HepG2 (cell line): ENCODE data around the gene PPP2R1B. TPM values are rescaled to one million over a fixed set of nuclear protein-coding genes. Genes with fewer than 3 reads are reported as not detected.

Source experiments
- AGO2 ChIP-seq: fragments of 200-400 bp; formaldehyde crosslinking; optimal IDR thresholded peaks from 2 replicates; pipeline ENCODE3; 2017; ENCODE audit warnings: mild to moderate bottlenecking, low read depth, low read length, moderate library complexity
- HHEX ChIP-seq: IDR thresholded peaks from 2 replicates; pipeline ENCODE4 v1.6.1; 2016; ENCODE audit warnings: control low read depth
- HNRNPLL ChIP-seq: fragments of 200-400 bp; formaldehyde crosslinking; IDR thresholded peaks from 2 replicates; pipeline ENCODE4 v1.6.1; 2017; ENCODE audit warnings: mild to moderate bottlenecking, low read depth, low read length; ENCODE audit not compliant: poor library complexity, severe bottlenecking
- HOXA5 ChIP-seq: sonication (generic); formaldehyde crosslinking; IDR thresholded peaks from 2 replicates; pipeline ENCODE4 v1.4.0; 2020; ENCODE audit warnings: missing genetic modification reagents
- KMT2A ChIP-seq: sonication (generic); formaldehyde crosslinking; IDR thresholded peaks from 2 replicates; pipeline ENCODE4 v1.4.0; 2020; ENCODE audit warnings: missing genetic modification reagents
- NPAS2 ChIP-seq: sonication (generic); formaldehyde crosslinking; IDR thresholded peaks from 2 replicates; pipeline ENCODE4 v1.8.0; 2022; ENCODE audit warnings: mild to moderate bottlenecking, missing genetic modification reagents, borderline replicate concordance
- NR2C2 ChIP-seq: sonication (generic); formaldehyde crosslinking; IDR thresholded peaks from 2 replicates; pipeline ENCODE4 v1.4.0; 2020; ENCODE audit warnings: missing genetic modification reagents, mild to moderate bottlenecking, moderate library complexity, borderline replicate concordance
- REST ChIP-seq, 2 experiments: IDR thresholded peaks; 2 replicates each; pipeline ENCODE4 v1.6.1; 2011 to 2012; ENCODE audit warnings: low read length in 2 of 2, borderline replicate concordance in 1 of 2, low read depth in 1 of 2, mild to moderate bottlenecking in 1 of 2, moderate library complexity in 1 of 2
- RFX5 ChIP-seq: IDR thresholded peaks from 2 replicates; pipeline ENCODE4 v1.6.1; 2011; ENCODE audit warnings: low read depth, low read length, improper control_type of control experiment
- SMYD3 ChIP-seq: sonication (generic); formaldehyde crosslinking; IDR thresholded peaks from 2 replicates; pipeline ENCODE4 v1.8.1; 2023; ENCODE audit warnings: mild to moderate bottlenecking, missing genetic modification reagents
- SNRNP70 ChIP-seq: fragments of 200-400 bp; formaldehyde crosslinking; IDR thresholded peaks from 2 replicates; pipeline ENCODE4 v1.6.1; 2017; ENCODE audit warnings: mild to moderate bottlenecking, low read depth, low read length, moderate library complexity
- TBP ChIP-seq: sonication (generic); formaldehyde crosslinking; IDR thresholded peaks from 2 replicates; pipeline ENCODE4 v1.5.0; 2020; ENCODE audit warnings: missing genetic modification reagents
- ZMAT3 ChIP-seq: sonication (generic); formaldehyde crosslinking; conservative IDR thresholded peaks from 2 replicates; pipeline ENCODE4 v1.7.0; 2021; ENCODE audit warnings: missing genetic modification reagents
- ZNF10 ChIP-seq: sonication (generic); formaldehyde crosslinking; IDR thresholded peaks from 2 replicates; pipeline ENCODE4 v1.4.0; 2020; ENCODE audit warnings: mild to moderate bottlenecking, low read depth, missing genetic modification reagents, borderline replicate concordance
- ZNF326 ChIP-seq: sonication (generic); formaldehyde crosslinking; IDR thresholded peaks from 2 replicates; pipeline ENCODE4 v1.4.0; 2020; ENCODE audit warnings: missing genetic modification reagents, borderline replicate concordance
- ZNF431 ChIP-seq: sonication (generic); formaldehyde crosslinking; IDR thresholded peaks from 2 replicates; pipeline ENCODE4 v1.9.0; 2022; ENCODE audit warnings: missing genetic modification reagents, low read depth, mild to moderate bottlenecking, borderline replicate concordance
- ZNF468 ChIP-seq: sonication (generic); formaldehyde crosslinking; IDR thresholded peaks from 2 replicates; pipeline ENCODE4 v1.8.0; 2022; ENCODE audit warnings: mild to moderate bottlenecking, moderate library complexity, missing genetic modification reagents
- ZNF569 ChIP-seq: sonication (generic); formaldehyde crosslinking; IDR thresholded peaks from 2 replicates; pipeline ENCODE4 v1.5.0; 2020; ENCODE audit warnings: mild to moderate bottlenecking, missing genetic modification reagents, moderate library complexity, borderline replicate concordance
- ZNF850 ChIP-seq: sonication (generic); formaldehyde crosslinking; conservative IDR thresholded peaks from 2 replicates; pipeline ENCODE4 v1.9.0; 2021; ENCODE audit warnings: mild to moderate bottlenecking, missing genetic modification reagents
- polyA plus RNA-seq, 8 experiments: library from polyadenylated mRNA; depleted of rRNA in 3 of 8; stranded (reverse) in 7 of 8; unstranded in 1 of 8; fragments of >200 nt; fragmentation: Illumina TruSeq in 4 of 8; extraction: Trizol in 4 of 8; gene quantifications; 2 replicates each; pipeline versions ENCODE4 v1.2.1 to v1.2.3, GENCODE V29; 2011 to 2016; ENCODE audit warnings: low read depth in 4 of 8, missing spikeins in 1 of 8, mixed read lengths in 1 of 8; ENCODE audit not compliant: insufficient read depth in 1 of 8
- total RNA-seq, 5 experiments: library from RNA; depleted of rRNA; stranded (reverse); fragments of >200 nt; fragmentation: Illumina TruSeq; extraction: Trizol; gene quantifications; 2 replicates each; pipeline ENCODE4 v1.2.3, GENCODE V29; 2016; ENCODE audit warnings: low read depth in 1 of 5
- TF ChIP-seq, protein P1 (sequence below): sonication (generic); formaldehyde crosslinking; IDR thresholded peaks from 2 replicates; pipeline ENCODE4 v1.4.0; 2020; ENCODE audit warnings: missing genetic modification reagents
- TF ChIP-seq, protein P2 (sequence below): sonication (generic); formaldehyde crosslinking; IDR thresholded peaks from 2 replicates; pipeline ENCODE4 v1.4.0; 2020; ENCODE audit warnings: low read depth, mild to moderate bottlenecking, missing genetic modification reagents
- TF ChIP-seq, protein P3 (sequence below): sonication (generic); formaldehyde crosslinking; IDR thresholded peaks from 2 replicates; pipeline ENCODE4 v1.8.1; 2023; ENCODE audit warnings: mild to moderate bottlenecking, missing genetic modification reagents

The PPP2R1B gene
- total and polyA plus RNA-seq, 2 of the 13 experiments (the other 11 are each of a cell fraction or from before 2014, with no cell fraction given), result 22.1 to 56.8 TPM

- TF ChIP-seq NPAS2 (CRISPR knock-in tag) (no peak), ZMAT3 (CRISPR knock-in tag) (0 out of 2 replicates have a peak, but pooled peaks have one; percentile 53), AGO2 (peak; percentile 90), KMT2A (CRISPR knock-in tag) (peak; percentile 75; the same call in 1 of the 2 replicates), HHEX (no peak), HNRNPLL (peak; percentile 18), REST (IDR thresholded peaks at IDR 0.05; ENCODE audit: borderline replicate concordance in 1 of 2, low read depth in 1 of 2, low read length in 2 of 2) (0 out of 4 replicates have a peak, but pooled peaks of 1 of the 2 experiments have one; percentile 19), ZNF569 (no peak), ZNF850 (CRISPR knock-in tag) (0 out of 2 replicates have a peak, but pooled peaks have one; percentile 5), ZNF10 (CRISPR knock-in tag) (no peak), RFX5 (no peak), ZNF468 (no peak), SNRNP70 (no peak), NR2C2 (CRISPR knock-in tag) (no peak), ZNF326 (no peak), HOXA5 (peak; percentile 61; the same call in 1 of the 2 replicates), ZNF431 (CRISPR knock-in tag) (no peak; the same call in 1 of the 2 replicates), TBP (no peak), SMYD3 (CRISPR knock-in tag) (no peak)
- TF ChIP-seq, protein P1, sequence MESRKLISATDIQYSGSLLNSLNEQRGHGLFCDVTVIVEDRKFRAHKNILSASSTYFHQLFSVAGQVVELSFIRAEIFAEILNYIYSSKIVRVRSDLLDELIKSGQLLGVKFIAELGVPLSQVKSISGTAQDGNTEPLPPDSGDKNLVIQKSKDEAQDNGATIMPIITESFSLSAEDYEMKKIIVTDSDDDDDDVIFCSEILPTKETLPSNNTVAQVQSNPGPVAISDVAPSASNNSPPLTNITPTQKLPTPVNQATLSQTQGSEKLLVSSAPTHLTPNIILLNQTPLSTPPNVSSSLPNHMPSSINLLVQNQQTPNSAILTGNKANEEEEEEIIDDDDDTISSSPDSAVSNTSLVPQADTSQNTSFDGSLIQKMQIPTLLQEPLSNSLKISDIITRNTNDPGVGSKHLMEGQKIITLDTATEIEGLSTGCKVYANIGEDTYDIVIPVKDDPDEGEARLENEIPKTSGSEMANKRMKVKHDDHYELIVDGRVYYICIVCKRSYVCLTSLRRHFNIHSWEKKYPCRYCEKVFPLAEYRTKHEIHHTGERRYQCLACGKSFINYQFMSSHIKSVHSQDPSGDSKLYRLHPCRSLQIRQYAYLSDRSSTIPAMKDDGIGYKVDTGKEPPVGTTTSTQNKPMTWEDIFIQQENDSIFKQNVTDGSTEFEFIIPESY (CRISPR knock-in tag), result no peak
- TF ChIP-seq, protein P2, sequence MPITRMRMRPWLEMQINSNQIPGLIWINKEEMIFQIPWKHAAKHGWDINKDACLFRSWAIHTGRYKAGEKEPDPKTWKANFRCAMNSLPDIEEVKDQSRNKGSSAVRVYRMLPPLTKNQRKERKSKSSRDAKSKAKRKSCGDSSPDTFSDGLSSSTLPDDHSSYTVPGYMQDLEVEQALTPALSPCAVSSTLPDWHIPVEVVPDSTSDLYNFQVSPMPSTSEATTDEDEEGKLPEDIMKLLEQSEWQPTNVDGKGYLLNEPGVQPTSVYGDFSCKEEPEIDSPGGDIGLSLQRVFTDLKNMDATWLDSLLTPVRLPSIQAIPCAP (CRISPR knock-in tag), result no peak
- TF ChIP-seq, protein P3, sequence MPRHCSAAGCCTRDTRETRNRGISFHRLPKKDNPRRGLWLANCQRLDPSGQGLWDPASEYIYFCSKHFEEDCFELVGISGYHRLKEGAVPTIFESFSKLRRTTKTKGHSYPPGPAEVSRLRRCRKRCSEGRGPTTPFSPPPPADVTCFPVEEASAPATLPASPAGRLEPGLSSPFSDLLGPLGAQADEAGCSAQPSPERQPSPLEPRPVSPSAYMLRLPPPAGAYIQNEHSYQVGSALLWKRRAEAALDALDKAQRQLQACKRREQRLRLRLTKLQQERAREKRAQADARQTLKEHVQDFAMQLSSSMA (CRISPR knock-in tag), result 0 out of 2 replicates have a peak, but pooled peaks have one; percentile 58
These were observed at the start of gene PPP2R1B (continued) for GRCh38 chr11:111765984-111766833.
